Retinal pigment epithelial cell (primary cell): ENCODE measurements around the gene MORC4.

Experiments
- DNase-seq: peaks from one replicate; pipeline ENCODE4 v3.0.0-alpha.2; 2010; ENCODE audit warnings: low read depth
- H3K4me3 ChIP-seq: 2 replicates; pipeline ENCODE4 v1.5.1; 2011; ENCODE audit warnings: mild to moderate bottlenecking, low read length, control low read depth, moderate library complexity
- TF ChIP-seq, protein P1 (sequence below): conservative IDR thresholded peaks from 2 replicates; pipeline ENCODE4 v1.5.1; 2011; ENCODE audit warnings: low read depth, low read length, control low read depth, inconsistent platforms

Gene MORC4

DNA sequence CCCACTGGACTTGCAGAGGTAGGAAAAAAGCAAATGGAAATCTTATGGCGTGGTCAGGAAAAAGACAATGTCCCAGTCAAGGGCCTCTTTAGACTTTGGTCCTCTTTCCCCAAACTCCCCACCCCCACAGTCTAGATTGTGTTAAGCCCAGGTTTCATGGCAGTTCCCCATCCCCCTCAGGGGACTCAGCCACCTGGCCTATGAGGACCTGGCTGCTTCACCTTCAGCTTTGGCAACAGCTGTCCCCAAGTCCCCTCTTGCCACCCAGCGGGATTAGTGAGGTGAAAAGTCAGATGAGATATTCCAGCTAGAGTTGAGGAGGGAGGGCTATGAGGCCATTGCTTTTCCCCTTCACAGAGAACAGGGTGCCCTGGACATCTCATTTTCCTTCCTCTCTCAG is 97.3 kb downstream of the MORC4 start:
- DNase-seq: no peak
- H3K4me3 ChIP-seq: no peak overlapping the region
- TF ChIP-seq, protein P1, sequence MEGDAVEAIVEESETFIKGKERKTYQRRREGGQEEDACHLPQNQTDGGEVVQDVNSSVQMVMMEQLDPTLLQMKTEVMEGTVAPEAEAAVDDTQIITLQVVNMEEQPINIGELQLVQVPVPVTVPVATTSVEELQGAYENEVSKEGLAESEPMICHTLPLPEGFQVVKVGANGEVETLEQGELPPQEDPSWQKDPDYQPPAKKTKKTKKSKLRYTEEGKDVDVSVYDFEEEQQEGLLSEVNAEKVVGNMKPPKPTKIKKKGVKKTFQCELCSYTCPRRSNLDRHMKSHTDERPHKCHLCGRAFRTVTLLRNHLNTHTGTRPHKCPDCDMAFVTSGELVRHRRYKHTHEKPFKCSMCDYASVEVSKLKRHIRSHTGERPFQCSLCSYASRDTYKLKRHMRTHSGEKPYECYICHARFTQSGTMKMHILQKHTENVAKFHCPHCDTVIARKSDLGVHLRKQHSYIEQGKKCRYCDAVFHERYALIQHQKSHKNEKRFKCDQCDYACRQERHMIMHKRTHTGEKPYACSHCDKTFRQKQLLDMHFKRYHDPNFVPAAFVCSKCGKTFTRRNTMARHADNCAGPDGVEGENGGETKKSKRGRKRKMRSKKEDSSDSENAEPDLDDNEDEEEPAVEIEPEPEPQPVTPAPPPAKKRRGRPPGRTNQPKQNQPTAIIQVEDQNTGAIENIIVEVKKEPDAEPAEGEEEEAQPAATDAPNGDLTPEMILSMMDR: no peak

DNA sequence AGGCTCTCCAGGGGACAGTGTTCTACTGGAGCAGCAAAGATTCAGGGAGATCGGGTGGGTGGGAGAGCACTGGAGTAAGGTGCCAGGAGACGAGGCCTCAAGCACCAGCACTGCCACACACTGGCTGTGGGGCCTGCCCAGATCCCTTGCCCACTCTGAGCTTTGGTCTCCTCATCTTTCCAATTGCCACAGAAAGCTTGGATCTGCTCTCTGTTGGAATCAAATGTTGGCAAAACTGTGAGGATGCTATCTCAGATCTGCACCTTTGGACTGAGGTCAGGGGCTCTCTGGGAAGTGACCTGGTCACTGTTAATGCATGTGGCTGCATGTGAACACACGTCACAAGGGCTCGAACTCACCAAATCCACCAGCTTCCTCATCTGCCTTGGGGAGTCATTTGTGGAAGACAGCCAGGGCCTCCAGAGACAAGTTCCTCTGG is 98.2 kb downstream of the MORC4 start:
- TF ChIP-seq, protein P1: no peak
- DNase-seq: no peak

DNA sequence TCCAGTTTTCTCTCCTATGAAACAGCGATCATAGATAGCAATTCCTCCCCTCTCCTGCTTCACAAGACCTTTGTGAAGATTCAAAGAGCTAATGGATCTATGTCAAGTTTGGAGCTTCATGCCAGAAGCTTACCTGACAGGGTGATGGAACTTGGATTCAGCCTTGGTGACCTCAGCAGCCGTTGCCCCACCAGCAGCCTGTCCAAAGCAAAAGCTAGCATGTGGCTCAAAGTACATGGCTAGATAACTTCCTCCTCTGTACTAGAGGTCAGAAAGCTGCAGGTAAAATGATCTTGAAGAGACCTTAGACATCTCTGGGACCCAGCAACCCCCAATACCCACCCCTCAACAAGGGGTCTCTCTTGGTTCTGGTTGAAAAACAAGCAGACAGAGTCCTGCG is 98.7 kb downstream of the MORC4 start:
- H3K4me3 ChIP-seq: no peak overlapping the region
- TF ChIP-seq, protein P1: no peak
- no peak for DNase-seq

More for the DNA sequence above, 98.2 kb downstream of the MORC4 start:
- no peak overlapping the region for H3K4me3 ChIP-seq

DNA sequence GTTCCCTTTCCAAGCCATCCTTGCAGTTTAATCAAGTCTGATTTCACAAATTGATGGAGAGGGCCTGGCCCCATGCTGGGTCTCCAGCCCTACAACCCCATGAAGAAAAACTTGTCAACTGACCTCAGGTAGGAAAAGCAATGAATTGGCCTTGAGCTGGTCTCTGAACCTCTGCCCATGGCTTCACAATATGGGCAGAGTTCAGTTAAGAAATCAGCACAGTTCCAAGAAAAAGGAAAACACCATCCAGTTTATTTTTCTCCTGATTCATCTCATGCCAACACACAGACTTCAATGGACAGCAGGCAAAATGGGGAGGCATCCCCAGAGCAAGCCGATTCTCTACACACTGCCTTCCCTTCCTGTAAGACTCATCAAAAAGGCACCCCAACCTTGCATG is 100.2 kb downstream of the MORC4 start:
- TF ChIP-seq, protein P1: no peak
- DNase-seq: no peak
- H3K4me3 ChIP-seq: no peak overlapping the region

DNA sequence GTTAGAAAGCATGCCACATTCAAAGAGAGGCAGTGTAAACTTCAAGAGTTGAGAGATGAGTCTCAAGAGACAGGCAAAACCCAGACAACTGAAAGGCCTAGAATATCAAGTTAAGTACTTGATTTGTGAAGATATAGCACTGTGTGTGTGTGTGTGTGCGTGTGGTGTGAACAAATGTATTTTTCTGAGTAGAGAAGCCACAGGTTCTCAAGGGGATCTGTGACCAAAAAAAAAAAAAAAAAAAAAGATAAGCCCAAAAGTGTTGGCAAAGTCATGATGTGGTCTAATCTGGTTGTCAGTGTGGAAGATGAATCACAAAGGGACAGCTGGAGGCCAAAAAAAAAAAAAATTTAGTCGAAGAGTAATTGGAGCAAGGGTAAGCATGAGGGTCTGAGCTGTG is 100.7 kb downstream of the MORC4 start:
- TF ChIP-seq, protein P1: no peak
- H3K4me3 ChIP-seq: no peak overlapping the region
- DNase-seq: no peak

DNA sequence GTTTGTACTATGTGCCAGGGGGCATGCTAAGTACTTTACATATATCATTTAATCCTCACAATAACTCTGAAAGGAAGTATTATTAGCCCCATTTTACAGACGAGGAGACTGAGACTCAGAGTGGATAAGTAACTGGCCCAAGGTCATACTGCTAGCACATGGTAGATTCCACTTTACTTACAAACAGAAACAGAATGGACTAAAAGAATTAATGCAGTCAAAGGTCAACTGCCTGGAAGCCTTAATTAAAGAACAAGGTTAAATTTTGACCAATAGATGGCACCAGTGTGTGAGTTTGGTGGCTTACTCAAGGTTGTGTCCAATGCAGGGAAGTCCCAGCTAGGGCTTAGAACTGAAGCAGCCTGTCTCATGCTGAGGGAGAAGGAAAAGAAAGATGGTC is 101.5 kb downstream of the MORC4 start:
- H3K4me3 ChIP-seq: no peak overlapping the region
- DNase-seq: no peak
- TF ChIP-seq, protein P1: peak; percentile 33

DNA sequence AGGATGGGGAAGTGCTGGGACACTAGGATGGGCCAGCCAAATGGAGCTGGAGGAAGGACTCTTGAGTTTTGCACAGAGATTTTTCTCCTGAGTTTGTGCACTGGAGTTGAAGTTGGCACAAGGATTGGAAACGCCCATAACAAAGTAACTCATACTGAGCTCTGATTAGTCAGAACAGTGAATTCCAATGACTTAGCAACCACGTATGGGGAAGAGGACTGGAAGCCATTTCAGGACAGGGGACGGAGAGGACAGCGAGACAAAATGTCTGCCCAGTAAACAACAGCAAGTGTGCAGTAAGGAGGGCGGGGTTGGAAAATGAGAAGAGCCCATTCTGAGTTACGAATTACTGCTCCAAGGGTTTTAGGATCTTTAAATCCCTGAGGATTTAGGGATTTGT is 102.8 kb downstream of the MORC4 start:
- no peak overlapping the region for H3K4me3 ChIP-seq

More for the DNA sequence above, 102.8 kb downstream of the MORC4 start:
- TF ChIP-seq, protein P1: no peak
- DNase-seq: no peak
